HepG2 (cell line): ENCODE measurements around the gene RAD54L. TPM values are rescaled to one million over a fixed set of nuclear protein-coding genes. Genes with fewer than 3 reads are reported as not detected.

Experiments
- CREM ChIP-seq, 2 experiments: sonication (generic) in 1 of 2; formaldehyde crosslinking in 1 of 2; IDR thresholded peaks; 2 replicates each; pipeline versions ENCODE4 v1.4.0 to v1.6.1; 2016 to 2020; ENCODE audit warnings: antibody characterized with exemption in 1 of 2, mild to moderate bottlenecking in 1 of 2, missing genetic modification reagents in 1 of 2
- ELF1 ChIP-seq: sonication (generic); formaldehyde crosslinking; IDR thresholded peaks from 2 replicates; pipeline ENCODE4 v1.4.0; 2020; ENCODE audit warnings: missing genetic modification reagents
- FLYWCH1 ChIP-seq: sonication (generic); formaldehyde crosslinking; IDR thresholded peaks from 2 replicates; pipeline ENCODE4 v1.8.1; 2023; ENCODE audit warnings: mild to moderate bottlenecking, missing genetic modification reagents
- FOXO1 ChIP-seq: sonication (generic); formaldehyde crosslinking; IDR thresholded peaks from 2 replicates; pipeline ENCODE4 v1.4.0; 2020; ENCODE audit warnings: missing genetic modification reagents
- HNRNPK ChIP-seq: fragments of 200-400 bp; formaldehyde crosslinking; IDR thresholded peaks from 2 replicates; pipeline ENCODE4 v1.6.1; 2018; ENCODE audit warnings: low read length, low read depth, moderate library complexity, mild to moderate bottlenecking; ENCODE audit not compliant: poor library complexity, severe bottlenecking
- KLF15 ChIP-seq: sonication (generic); formaldehyde crosslinking; IDR thresholded peaks from 2 replicates; pipeline ENCODE4 v1.8.1; 2023; ENCODE audit warnings: borderline replicate concordance, mild to moderate bottlenecking, inconsistent platforms, missing genetic modification reagents, mixed read lengths
- KLF16 ChIP-seq, 2 experiments: sonication (generic) in 1 of 2; formaldehyde crosslinking in 1 of 2; IDR thresholded peaks; 2 replicates each; pipeline versions ENCODE4 v1.6.1 to v1.8.0; 2016 to 2023; ENCODE audit warnings: missing genetic modification reagents in 2 of 2, missing compliant biosample characterization in 1 of 2
- KLF9 ChIP-seq: IDR thresholded peaks from 2 replicates; pipeline ENCODE4 v1.6.1; 2016; ENCODE audit warnings: low read depth
- PRMT3 ChIP-seq: sonication (generic); formaldehyde crosslinking; IDR thresholded peaks from 2 replicates; pipeline ENCODE4 v1.8.1; 2022; ENCODE audit warnings: low read depth, mild to moderate bottlenecking, moderate library complexity, missing genetic modification reagents, borderline replicate concordance
- RAD21 ChIP-seq: fragments of 450-650 bp; formaldehyde crosslinking; IDR thresholded peaks from 2 replicates; pipeline ENCODE4 v1.5.0; 2020; ENCODE audit warnings: mild to moderate bottlenecking
- SMARCE1 ChIP-seq: fragments of 450-650 bp; IDR thresholded peaks from 2 replicates; pipeline ENCODE4 v1.6.1; 2017; ENCODE audit warnings: borderline replicate concordance
- SRSF4 ChIP-seq: fragments of 200-400 bp; formaldehyde crosslinking; IDR thresholded peaks from one replicate; pipeline ENCODE4 v1.6.1; 2018; ENCODE audit warnings: mild to moderate bottlenecking, low read depth, low read length, moderate library complexity; ENCODE audit not compliant: poor library complexity, severe bottlenecking
- THAP11 ChIP-seq: IDR thresholded peaks from 2 replicates; pipeline ENCODE4 v1.6.1; 2016; ENCODE audit warnings: missing biosample characterization, missing genetic modification reagents
- UBTF ChIP-seq: sonication (generic); formaldehyde crosslinking; IDR thresholded peaks from 2 replicates; pipeline ENCODE4 v1.4.0; 2020; ENCODE audit warnings: mild to moderate bottlenecking, missing genetic modification reagents
- ZBTB38 ChIP-seq: sonication (generic); formaldehyde crosslinking; IDR thresholded peaks from 2 replicates; pipeline ENCODE4 v1.5.1; 2020; ENCODE audit warnings: mild to moderate bottlenecking, missing genetic modification reagents
- ZNF282 ChIP-seq: fragments of 450-650 bp; IDR thresholded peaks from 2 replicates; pipeline ENCODE4 v1.6.1; 2018; ENCODE audit not compliant: partially characterized antibody
- ZNF660 ChIP-seq: sonication (generic); formaldehyde crosslinking; IDR thresholded peaks from 2 replicates; pipeline ENCODE4 v1.5.1; 2020; ENCODE audit warnings: mild to moderate bottlenecking, low read depth, missing genetic modification reagents, borderline replicate concordance
- ZNF839 ChIP-seq: sonication (generic); formaldehyde crosslinking; IDR thresholded peaks from 2 replicates; pipeline ENCODE4 v1.4.0; 2020; ENCODE audit warnings: missing genetic modification reagents, mild to moderate bottlenecking, borderline replicate concordance
- ZSCAN30 ChIP-seq: sonication (generic); formaldehyde crosslinking; IDR thresholded peaks from 2 replicates; pipeline ENCODE4 v1.5.0; 2020; ENCODE audit warnings: mild to moderate bottlenecking, missing genetic modification reagents
- polyA plus RNA-seq, 8 experiments: library from polyadenylated mRNA; depleted of rRNA in 3 of 8; stranded (reverse) in 7 of 8; unstranded in 1 of 8; fragments of >200 nt; fragmentation: Illumina TruSeq in 4 of 8; extraction: Trizol in 4 of 8; gene quantifications; 2 replicates each; pipeline versions ENCODE4 v1.2.1 to v1.2.3, GENCODE V29; 2011 to 2016; ENCODE audit warnings: low read depth in 4 of 8, missing spikeins in 1 of 8, mixed read lengths in 1 of 8; ENCODE audit not compliant: insufficient read depth in 1 of 8
- total RNA-seq, 5 experiments: library from RNA; depleted of rRNA; stranded (reverse); fragments of >200 nt; fragmentation: Illumina TruSeq; extraction: Trizol; gene quantifications; 2 replicates each; pipeline ENCODE4 v1.2.3, GENCODE V29; 2016; ENCODE audit warnings: low read depth in 1 of 5
- TF ChIP-seq, protein P1 (sequence below): sonication (generic); formaldehyde crosslinking; IDR thresholded peaks from 2 replicates; pipeline ENCODE4 v1.5.1; 2020; ENCODE audit warnings: mild to moderate bottlenecking, missing genetic modification reagents, moderate library complexity
- TF ChIP-seq, protein P2 (sequence below): sonication (generic); formaldehyde crosslinking; IDR thresholded peaks from 2 replicates; pipeline ENCODE4 v1.4.0; 2020; ENCODE audit warnings: missing genetic modification reagents
- TF ChIP-seq, protein P3 (sequence below): sonication (generic); formaldehyde crosslinking; IDR thresholded peaks from 2 replicates; pipeline ENCODE4 v1.4.0; 2020; ENCODE audit warnings: missing genetic modification reagents

Gene RAD54L
- total and polyA plus RNA-seq, 2 of the 13 experiments (the other 11 are each of a cell fraction or from before 2014, with no cell fraction given): 10.2 to 30.0 TPM

DNA sequence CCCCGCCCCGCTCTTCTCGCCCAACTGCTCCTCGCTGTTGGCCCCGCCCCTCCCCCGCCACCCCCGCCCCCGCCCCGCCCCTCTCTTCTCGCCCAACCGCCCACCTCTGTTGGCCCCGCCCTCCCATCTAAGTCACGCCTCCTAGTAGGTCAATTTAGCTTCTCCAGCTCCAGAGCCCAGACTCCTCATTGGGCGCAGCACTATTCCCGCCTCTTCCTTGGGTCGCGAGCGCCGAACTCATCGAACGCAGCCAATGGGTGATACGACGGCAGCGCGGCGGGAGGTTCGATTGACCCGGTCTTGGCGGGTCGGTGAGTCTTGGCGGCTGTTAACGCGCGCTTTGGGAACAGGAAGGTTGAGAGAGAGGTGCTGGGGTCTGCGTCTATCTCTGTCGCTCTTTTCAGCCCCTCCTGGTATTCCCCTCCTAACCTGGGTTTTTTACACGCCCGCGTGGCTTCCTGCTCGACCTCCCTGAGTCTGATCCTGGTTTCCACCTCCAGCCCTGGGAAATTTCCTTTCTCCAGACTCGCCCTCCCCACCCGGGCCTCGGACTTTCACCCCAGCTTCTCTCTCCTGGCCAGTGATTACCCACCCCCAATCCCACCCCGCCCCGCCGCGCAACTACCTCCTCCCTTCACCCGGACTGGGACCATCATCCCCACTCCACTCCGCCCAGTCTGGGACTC is at the start of gene RAD54L (continued):
- TF ChIP-seq SRSF4 (no peak), RAD21 (CRISPR knock-in tag) (0 out of 2 replicates have a peak, but pooled peaks have one; percentile 9), KLF15 (CRISPR knock-in tag) (0 out of 2 replicates have a peak, but pooled peaks have one; percentile 53), THAP11 (CRISPR knock-in tag) (peak; percentile 88), HNRNPK (no peak), KLF9 (CRISPR knock-in tag) (no peak), SMARCE1 (no peak), CREM (IDR thresholded peaks at IDR 0.05) (peak; percentile 47; the same call in 1 of the 2 replicates), CREM (CRISPR knock-in tag; IDR thresholded peaks at IDR 0.05) (no peak), ZNF660 (CRISPR knock-in tag) (no peak), KLF16 (CRISPR knock-in tag; IDR thresholded peaks at IDR 0.05) (peak in 1 of 2 experiments; percentile 87; a peak in 2 of 4 replicates), FLYWCH1 (CRISPR knock-in tag) (no peak), FOXO1 (CRISPR knock-in tag) (peak; percentile 51), ZSCAN30 (CRISPR knock-in tag) (no peak), UBTF (CRISPR knock-in tag) (peak; percentile 24; the same call in 1 of the 2 replicates), PRMT3 (CRISPR knock-in tag) (peak; percentile 77; the same call in 1 of the 2 replicates), ZNF839 (CRISPR knock-in tag) (no peak), ZBTB38 (no peak), ELF1 (CRISPR knock-in tag) (peak; percentile 82), ZNF282 (no peak)
- TF ChIP-seq, protein P1, sequence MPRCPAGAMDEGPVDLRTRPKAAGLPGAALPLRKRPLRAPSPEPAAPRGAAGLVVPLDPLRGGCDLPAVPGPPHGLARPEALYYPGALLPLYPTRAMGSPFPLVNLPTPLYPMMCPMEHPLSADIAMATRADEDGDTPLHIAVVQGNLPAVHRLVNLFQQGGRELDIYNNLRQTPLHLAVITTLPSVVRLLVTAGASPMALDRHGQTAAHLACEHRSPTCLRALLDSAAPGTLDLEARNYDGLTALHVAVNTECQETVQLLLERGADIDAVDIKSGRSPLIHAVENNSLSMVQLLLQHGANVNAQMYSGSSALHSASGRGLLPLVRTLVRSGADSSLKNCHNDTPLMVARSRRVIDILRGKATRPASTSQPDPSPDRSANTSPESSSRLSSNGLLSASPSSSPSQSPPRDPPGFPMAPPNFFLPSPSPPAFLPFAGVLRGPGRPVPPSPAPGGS: no peak
- TF ChIP-seq, protein P2, sequence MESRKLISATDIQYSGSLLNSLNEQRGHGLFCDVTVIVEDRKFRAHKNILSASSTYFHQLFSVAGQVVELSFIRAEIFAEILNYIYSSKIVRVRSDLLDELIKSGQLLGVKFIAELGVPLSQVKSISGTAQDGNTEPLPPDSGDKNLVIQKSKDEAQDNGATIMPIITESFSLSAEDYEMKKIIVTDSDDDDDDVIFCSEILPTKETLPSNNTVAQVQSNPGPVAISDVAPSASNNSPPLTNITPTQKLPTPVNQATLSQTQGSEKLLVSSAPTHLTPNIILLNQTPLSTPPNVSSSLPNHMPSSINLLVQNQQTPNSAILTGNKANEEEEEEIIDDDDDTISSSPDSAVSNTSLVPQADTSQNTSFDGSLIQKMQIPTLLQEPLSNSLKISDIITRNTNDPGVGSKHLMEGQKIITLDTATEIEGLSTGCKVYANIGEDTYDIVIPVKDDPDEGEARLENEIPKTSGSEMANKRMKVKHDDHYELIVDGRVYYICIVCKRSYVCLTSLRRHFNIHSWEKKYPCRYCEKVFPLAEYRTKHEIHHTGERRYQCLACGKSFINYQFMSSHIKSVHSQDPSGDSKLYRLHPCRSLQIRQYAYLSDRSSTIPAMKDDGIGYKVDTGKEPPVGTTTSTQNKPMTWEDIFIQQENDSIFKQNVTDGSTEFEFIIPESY (CRISPR knock-in tag): peak; percentile 42; the same call in 1 of the 2 replicates
- TF ChIP-seq, protein P3, sequence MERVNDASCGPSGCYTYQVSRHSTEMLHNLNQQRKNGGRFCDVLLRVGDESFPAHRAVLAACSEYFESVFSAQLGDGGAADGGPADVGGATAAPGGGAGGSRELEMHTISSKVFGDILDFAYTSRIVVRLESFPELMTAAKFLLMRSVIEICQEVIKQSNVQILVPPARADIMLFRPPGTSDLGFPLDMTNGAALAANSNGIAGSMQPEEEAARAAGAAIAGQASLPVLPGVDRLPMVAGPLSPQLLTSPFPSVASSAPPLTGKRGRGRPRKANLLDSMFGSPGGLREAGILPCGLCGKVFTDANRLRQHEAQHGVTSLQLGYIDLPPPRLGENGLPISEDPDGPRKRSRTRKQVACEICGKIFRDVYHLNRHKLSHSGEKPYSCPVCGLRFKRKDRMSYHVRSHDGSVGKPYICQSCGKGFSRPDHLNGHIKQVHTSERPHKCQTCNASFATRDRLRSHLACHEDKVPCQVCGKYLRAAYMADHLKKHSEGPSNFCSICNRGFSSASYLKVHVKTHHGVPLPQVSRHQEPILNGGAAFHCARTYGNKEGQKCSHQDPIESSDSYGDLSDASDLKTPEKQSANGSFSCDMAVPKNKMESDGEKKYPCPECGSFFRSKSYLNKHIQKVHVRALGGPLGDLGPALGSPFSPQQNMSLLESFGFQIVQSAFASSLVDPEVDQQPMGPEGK (CRISPR knock-in tag): peak; percentile 21; the same call in 1 of the 2 replicates
